Activated CD4-positive, alpha-beta T cell treated with anti-CD3 and anti-CD28 coated beads for 4 hours (primary cell): ENCODE measurements around the gene GPX2.
A peak's percentile ranks its signal among the peaks of the same experiment; 100 is the strongest.
"Not testable (repeated sequence)": the region's sequence is repeated elsewhere in the genome, so short reads cannot be mapped to it uniquely, and the experiment has no call there.

Experiments used
- DNase-seq, 2 donors: peaks; one replicate each; pipeline ENCODE4 v3.0.0-alpha.2; 2020

The GPX2 gene

GRCh38 chr14:64938972-64939816 lies 3.4 kb downstream of the GPX2 start:
- DNase-seq = no peak

- DNase-seq = no peak
Observed at GRCh38 chr14:64937821-64938193, 4.7 kb downstream of the GPX2 start.

- DNase-seq = no peak
Observed at GRCh38 chr14:64937171-64937820, 5.2 kb downstream of the GPX2 start.

GRCh38 chr14:64935508-64935907 lies 7.0 kb downstream of the GPX2 start:
- no peak for DNase-seq

- no peak for DNase-seq
Observed at GRCh38 chr14:64934338-64934929, 8.1 kb downstream of the GPX2 start.

GRCh38 chr14:64932231-64932630 lies 10.3 kb downstream of the GPX2 start:
- no peak for DNase-seq

GRCh38 chr14:64931123-64931522 lies 11.4 kb downstream of the GPX2 start:
- DNase-seq = no peak

- no peak for DNase-seq
Observed at GRCh38 chr14:64930085-64930843, 12.3 kb downstream of the GPX2 start.

GRCh38 chr14:64929014-64929359 lies 13.6 kb downstream of the GPX2 start:
- no peak for DNase-seq

GRCh38 chr14:64928239-64929013 lies 14.1 kb downstream of the GPX2 start:
- no peak for DNase-seq

GRCh38 chr14:64927031-64927430 lies 15.5 kb downstream of the GPX2 start:
- no peak for DNase-seq

GRCh38 chr14:64926398-64926995 lies 16.0 kb downstream of the GPX2 start:
- no peak for DNase-seq

GRCh38 chr14:64923015-64923414 lies 19.5 kb downstream of the GPX2 start:
- DNase-seq = no peak

GRCh38 chr14:64920465-64920864 lies 22.1 kb downstream of the GPX2 start:
- DNase-seq = no peak

GRCh38 chr14:64919618-64920017 lies 22.9 kb downstream of the GPX2 start:
- no peak for DNase-seq

GRCh38 chr14:64919215-64919614 lies 23.3 kb downstream of the GPX2 start:
- DNase-seq = no peak

- DNase-seq = no peak
Observed at GRCh38 chr14:64918216-64918615, 24.3 kb downstream of the GPX2 start.

- DNase-seq = no peak
Observed at GRCh38 chr14:64915797-64916196, 26.7 kb downstream of the GPX2 start.

- DNase-seq = no peak
Observed at GRCh38 chr14:64915029-64915424, 27.5 kb downstream of the GPX2 start.

- DNase-seq = peak; percentile 98 to 99
Observed at GRCh38 chr14:64914237-64915028, 28.1 kb downstream of the GPX2 start, which contains the start of gene CHURC1. Gene CHURC1 (plus strand): TSS chr14:64914455. CDS start chr14:64914496, 41 bp downstream.

GRCh38 chr14:64913477-64913876 lies 29.1 kb downstream of the GPX2 start:
- not testable (repeated sequence) for DNase-seq
